ENCODE results near the gene KCNJ9.
A peak's percentile ranks its signal among the peaks of the same experiment; 100 is the strongest.

Gene KCNJ9

DNA sequence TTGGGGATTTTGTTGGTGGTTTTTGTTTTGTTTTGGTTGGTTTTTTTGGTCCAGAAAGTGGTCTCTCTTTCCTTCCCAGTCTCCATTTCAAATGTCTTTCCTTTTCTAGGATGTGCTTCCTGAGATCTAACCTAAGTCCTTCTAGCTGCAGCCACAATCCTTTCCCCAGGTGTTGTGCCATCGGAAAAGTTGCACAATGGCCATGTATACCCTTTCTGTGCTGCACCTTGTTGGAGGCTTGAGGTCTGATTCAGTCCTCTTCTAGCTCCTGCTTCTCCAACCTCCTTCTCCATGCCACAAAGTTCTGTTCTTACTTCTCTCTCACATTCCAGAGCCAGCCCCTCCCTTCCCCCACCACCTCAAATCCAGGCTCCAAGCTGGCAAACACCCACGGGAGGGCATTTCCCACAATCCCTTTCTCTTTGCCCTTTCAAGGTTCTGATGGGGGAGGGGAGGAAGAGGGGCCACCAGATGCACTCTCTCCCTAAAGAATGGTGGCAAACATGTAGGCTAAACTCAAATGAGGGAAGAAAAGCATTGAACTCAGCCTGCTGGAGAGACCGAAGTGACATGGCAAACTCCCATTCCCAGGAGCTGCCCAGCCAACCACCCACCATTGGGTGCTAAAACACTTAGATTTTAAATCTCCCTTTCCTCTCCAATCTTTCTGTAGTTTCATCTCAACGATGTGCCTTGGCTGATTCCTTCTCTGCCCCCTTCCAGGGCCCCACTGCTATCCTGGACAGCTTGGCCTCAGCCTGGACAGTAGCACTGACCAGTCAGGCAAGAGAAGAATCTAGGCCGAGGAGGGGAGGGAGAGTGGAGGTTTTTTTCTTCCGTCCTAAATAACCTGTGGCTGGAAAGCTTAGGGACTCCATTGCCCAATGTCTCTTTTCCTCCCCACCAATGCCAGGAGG, 14.3 kb upstream of the KCNJ9 start:
- DNase-seq: no peak

DNA sequence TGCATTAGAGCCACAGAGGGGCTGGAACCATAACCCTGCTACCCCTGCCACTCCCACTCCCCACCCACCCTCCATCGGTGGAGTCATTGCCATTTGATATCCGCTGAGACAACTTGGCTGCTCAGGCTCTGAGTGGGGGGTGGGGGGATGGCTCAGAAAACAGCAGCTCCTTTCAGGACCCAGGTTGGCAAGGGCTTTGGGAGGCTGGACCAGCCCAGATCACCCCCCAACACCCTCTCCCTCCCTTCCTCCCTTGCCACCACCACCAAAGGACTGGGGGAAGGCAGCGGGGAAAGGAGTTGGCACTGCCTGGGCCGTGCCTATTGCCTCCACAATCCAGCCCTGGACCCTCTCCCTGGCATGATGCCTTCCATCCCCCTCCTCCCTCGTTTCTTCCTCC, 13.1 kb upstream of the KCNJ9 start:
- DNase-seq: no peak

DNA sequence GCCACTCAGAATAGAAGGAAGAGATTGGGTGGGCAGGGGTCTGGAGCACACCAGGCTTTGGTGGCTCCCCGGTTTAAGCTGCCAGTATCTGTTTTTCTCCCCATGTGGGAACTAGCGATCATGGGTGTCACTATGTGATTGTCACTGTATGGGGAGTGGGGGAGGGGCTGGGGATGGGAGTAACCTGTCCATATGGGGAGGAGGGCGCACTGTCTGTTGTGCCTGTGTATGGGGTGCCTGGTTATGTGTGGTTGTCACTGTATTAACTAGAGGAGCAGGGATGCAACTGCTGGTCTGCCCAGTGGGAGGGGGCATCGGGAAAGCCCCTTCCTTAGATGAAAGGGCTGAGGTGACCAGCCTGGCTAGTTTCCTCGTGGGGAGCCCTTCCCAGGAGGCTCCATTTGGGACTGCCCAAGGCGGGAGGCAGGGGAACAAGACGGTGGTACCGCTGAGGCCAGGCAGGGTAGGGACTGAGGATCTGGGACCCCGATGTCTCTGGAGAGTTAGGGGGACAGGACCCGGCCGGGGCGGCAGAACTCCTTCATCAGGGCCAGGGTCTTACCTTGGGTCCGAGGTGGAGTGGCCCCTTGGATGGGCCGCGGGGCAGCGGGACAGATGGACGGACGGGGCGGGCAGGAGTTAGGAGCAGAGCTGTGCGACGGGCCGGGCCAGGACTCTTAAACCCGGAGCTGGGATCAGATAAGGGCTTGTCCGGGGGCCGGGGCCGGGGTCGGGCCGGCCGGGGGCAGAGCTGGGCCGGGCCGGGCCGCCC, 11.7 kb upstream of the KCNJ9 start, which contains the start of gene KCNJ10:
KCNJ10 (minus strand) TSS at position 701 of the 772 bp plus-strand sequence. CDS start 27,628 bp downstream, outside the sequence.
- no peak for DNase-seq

DNA sequence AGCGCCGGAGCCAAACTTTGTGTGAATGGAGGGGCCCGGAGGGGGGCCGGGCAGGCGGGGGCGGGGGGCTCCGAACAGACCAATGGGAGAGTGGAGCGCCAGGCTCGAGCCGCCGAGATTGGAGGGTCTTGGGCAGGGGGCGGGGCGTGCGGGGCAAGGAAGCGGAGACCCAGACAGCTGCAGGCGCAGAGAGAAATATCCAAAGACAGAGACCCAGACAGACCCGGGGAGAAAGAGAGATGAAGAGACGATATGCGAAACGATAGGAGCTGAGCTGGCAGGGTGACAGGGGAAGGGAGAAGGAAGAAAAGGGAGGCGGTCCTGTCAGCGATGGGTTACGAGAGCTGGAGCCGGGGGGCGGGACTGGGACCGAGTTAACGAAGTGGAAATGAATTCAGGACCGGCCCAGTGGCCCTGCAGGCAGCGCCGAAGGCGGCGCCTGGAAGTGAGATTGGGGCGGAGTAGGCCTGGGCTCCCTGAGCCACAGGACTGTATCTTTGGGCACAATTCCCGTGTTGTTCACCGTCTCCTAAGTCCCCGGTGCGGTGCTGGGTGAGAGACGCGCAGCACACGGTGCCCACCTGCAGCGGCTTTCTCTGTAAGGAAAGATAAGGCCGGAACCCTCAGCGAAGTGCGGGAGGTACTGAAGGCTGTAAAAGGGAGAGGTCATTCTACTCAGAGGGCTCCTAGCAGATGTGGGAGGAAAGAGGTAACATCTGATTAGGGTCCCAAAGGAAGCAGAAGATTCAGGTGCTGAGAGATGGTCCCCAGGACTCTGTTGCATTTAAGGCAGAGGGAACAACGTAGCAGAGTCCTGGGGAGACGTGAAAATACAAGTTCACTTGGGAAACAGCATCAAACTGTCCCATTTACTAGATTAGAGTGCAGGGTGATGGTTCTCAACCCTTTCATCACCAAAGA, 10.8 kb upstream of the KCNJ9 start:
- DNase-seq: peak; percentile 71

DNA sequence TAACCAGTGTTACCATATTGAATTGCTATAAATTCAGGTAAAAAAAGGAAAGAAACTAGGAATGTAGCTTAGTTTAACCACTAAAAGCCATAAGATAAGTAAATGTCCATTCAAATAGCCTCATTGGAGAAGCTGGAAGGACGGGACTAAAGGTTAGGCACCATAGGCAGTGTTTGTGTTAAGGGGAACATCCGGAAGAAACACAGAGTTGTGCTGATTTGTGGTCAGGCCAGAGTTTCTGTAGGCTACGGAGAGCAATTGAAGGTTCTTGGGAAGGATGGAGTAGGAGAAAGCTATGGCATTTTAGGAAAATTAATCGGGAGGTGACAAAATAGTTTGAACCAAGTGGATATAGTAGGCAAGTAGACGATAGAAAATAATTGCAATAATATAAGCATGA, 10.0 kb upstream of the KCNJ9 start:
- DNase-seq: no peak

DNA sequence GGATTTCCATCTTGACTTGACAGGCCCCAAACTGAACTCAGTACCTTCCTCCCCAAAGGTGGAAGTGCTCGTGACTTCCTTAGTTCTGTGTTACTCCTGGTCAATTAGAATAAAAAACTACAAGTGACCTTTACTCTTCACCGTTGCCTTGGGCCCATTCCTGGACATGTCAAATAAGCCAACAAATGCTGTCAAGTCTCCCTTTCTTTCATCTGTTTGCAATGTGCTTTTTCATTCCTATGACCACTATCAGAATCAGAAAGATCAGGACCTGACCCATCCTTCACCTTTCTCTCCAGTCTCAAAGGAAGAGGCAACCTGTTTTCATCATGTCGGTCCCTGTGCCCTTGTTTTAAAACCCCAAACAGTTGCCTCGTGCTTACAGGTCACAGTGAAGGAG, 6.5 kb upstream of the KCNJ9 start:
- no peak for DNase-seq

DNA sequence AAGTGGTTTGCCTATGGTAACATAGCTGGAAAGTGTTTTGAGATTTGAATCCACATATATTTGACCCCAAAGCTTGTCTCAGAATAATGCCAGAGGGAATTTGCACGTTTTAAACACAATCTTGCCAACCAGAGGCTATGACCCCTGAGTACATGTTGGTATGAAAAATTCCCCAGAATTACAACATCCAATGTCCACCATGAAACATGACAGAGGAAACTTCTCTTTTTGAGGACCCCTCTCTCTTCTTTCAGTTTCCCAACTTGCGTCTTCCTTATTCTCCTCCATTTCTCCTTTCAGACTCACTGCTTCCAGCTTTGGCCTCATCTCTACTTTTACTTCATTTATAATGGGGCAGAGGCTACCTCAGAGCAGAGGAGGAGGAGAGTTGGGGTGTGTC, 5.5 kb upstream of the KCNJ9 start:
- DNase-seq: no peak

DNA sequence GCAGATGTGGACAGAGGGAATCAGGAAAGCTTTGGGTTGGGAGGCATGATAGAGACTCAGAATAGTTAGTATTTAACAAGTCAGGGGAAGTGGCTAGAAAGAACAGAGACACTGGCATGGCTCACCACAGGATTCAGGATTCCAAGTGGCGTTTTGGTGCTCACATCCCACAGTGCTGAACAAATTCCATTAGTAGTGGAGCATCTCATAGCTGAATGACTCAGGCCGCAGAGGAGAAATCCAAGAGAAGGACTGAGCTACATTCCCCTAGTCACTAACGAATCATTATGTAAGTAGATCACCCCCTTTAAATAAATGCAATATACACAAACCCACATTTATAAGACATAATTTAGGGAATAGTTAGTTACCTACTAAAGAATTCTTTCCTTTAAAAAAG, 5.0 kb upstream of the KCNJ9 start:
- DNase-seq: no peak

DNA sequence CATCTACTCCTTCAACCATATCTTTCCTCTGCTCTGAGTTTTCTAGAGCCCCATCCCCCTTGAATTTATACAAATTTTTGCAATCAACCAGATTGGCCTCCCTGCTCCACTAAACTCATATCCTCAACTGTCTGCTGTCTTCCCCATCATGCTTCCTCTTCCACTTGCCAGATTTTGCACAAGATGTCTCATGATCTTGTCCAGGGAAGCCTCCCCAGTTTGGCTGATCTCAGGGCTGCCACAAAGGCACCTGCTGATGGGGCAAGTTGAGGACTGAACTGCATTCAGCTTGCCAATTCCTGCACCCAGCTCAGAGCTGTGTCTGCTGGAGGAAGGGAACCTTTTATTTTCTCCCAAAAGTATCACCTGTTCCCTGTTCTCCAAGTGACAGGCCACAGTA, 3.9 kb upstream of the KCNJ9 start:
- DNase-seq: no peak

DNA sequence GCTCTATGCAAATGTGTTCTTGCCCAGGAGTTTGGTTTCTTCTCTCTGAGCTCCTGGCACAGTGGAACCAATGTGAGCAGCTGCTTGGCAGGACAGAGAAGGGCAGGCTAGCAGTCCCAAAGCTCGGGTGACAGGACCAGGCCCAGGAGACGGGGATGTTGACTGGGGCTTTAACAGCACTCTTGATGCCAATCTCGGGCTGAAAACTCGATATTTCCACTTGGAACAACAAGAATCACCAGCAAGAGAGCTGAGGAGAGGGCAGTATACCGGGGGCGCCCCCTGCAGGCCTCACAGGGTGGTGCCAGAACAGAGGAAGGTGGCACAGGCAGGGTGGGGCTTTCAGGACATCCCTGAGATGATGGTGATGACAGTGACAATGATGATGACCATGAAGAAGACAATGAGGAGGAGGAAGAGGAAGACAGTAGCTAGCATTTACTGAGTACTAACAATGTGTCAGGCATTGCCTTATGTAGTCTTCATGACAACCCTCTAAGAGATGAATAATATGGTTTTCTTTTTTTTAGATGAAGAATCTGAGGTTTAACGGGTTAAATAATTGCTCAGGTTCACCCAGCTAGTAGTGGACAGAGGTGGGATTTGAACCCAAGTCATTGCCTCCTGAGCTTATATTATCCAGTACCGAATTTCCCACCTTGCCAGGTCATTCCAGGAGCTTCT, 2.7 kb upstream of the KCNJ9 start:
- peak; percentile 57 for DNase-seq

DNA sequence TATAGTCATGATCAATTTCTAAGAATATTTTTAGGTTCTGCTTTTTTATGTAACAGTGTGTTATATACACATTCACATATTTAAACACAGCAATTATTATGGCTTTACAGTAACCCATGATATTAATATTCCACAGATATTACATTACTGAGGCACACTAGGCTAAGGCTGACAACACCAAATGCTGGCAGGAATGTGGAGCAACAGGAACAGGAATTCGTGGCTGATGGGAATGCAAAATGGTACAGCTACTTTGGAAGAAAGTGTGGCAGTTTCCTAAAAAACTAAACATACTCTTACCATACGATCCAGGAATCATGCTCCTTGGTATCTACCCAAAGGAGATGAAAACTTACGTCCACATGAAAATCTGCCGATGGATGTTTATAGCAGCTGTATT, 1.9 kb upstream of the KCNJ9 start:
- no peak for DNase-seq

DNA sequence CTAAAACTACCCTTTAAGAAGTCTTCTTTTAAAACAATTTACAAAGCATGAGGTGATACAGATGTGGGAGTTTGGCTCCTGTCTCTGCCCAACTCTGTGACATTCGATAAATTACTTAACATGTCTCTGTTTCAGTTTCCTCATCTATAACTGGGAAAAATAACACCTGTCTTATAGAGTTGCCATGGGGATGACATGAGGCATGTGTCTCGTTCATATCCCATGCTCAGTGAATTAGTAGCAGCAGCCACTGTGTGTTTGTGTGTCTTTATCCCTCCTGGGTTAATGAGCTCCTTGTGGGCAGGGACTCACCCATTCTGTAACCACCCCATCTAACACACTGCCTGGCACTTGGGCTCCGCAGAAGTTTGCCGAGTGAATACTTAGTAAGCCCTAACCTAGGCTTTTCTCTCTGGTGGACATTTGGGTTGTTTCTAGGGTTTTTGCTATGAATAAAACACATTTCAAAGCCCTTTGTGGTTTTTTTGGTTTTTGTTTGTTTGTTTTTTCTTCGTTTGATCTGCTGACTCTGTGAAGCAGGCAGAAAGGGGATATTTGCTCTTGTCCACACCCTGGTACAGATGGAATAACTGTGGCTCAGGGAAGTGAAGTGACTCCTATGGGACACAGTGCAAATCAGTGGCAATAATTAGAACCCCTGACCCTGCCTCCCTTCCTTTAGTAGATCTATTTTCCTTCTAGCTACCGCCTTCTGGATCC, 797 bp upstream of the KCNJ9 start:
- no peak for DNase-seq

DNA sequence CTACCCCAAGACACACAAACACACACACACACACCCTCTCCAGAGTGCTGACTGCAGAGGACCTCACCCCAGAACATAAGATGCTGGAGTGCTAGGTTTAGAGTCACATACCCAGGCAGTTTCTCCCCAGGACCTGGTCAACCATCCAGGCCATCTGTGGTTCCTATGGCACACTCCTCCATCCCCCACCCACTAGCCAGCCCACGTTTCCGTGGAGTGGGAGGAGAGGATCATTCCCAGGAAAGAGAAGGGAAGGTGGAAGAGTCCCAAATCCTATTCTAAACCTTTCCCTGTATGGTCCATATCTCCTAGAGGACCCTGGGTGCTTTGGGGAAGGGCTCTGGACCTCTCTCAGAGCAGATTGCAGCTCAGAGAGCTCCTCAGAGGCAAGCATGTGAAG, 1.1 kb downstream of the KCNJ9 start:
- no peak for DNase-seq

DNA sequence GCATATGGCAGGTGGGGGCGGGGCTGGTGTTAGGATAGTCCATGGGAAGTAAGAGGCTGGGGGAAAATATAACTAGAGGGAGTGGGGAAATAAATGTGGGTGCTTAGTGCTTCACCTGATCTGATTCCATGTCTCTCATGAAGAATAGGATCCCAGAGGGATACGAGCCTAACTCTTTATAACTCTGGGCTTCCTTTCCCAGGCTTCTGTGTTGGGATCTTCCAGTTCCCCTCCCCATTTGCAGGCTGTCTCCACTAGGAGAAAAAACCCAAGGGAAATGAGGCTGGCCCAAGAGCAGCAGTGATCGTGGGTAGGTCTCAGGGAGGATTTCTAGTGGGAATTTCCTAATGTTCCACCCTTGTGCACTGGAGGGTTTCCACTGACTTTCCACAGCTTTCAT, 1.6 kb downstream of the KCNJ9 start:
- DNase-seq: no peak

DNA sequence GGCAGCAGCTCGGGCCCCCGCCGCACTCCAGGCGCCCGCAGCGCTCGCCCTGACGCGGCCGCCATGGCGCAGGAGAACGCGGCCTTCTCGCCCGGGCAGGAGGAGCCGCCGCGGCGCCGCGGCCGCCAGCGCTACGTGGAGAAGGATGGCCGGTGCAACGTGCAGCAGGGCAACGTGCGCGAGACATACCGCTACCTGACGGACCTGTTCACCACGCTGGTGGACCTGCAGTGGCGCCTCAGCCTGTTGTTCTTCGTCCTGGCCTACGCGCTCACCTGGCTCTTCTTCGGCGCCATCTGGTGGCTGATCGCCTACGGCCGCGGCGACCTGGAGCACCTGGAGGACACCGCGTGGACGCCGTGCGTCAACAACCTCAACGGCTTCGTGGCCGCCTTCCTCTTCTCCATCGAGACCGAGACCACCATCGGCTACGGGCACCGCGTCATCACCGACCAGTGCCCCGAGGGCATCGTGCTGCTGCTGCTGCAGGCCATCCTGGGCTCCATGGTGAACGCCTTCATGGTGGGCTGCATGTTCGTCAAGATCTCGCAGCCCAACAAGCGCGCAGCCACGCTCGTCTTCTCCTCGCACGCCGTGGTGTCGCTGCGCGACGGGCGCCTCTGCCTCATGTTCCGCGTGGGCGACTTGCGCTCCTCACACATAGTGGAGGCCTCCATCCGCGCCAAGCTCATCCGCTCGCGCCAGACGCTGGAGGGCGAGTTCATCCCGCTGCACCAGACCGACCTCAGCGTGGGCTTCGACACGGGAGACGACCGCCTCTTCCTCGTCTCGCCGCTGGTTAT, 2.8 kb downstream of the KCNJ9 start:
- DNase-seq: peak; percentile 79

DNA sequence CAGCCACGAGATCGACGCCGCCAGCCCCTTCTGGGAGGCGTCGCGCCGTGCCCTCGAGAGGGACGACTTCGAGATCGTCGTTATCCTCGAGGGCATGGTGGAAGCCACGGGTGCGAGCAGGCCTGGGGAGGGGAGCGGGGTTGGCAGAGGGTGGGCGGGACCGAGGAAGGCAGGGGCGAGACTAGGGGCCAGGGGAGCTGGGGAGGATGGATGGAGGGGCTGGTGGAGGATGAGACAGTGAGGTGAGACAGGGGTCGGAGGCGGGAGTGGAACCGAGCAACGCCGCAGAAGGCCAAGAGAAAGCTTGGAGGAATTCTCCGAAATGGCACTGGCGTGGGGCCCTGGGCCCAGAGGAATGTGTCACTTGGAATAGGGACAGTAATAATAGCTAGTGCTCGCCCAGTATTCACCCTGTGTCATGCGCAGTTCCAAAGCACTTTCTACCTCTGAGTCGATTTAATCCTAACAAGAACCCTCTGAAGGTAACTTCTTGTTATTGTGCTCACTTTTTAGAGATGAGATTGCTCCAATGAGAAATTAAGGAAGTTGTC, 3.5 kb downstream of the KCNJ9 start:
- no peak for DNase-seq

DNA sequence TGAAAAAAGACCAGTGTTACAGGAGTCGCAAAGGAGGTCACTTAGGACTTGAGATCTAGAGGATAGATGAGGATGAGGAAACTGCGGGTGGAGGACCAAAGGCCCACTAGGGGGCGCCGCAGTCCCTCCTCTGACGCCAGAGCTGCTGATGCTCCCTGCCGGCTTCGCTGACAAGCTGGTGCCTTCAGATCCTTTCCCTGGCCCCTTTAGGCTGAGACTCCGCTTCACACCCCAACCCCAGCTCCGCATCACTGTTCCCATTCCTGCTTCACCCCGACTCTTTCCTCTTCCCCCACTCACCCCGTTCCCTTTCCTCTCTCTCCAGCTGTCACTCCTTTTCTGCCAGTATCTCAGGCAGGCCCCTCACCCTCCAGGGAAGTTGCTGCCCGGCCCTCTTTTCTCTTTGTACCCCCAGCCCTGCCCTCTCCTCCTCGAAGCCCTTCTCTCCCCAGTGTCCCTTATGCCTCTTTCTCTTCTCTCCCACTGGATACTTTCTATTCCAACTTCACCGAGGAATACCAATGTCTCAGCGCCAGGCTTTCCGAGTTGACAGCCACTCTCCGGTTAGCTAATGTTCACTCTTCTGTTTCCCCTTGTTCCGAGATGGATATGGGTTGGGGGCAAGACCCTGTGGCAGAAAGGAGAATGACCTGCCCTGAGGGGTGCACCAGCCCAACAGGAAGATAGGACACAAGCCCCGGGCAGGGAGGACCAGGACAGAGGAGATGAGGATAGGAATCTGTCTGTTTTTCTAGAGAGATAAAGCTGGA, 4.5 kb downstream of the KCNJ9 start:
- peak; percentile 77 for DNase-seq

DNA sequence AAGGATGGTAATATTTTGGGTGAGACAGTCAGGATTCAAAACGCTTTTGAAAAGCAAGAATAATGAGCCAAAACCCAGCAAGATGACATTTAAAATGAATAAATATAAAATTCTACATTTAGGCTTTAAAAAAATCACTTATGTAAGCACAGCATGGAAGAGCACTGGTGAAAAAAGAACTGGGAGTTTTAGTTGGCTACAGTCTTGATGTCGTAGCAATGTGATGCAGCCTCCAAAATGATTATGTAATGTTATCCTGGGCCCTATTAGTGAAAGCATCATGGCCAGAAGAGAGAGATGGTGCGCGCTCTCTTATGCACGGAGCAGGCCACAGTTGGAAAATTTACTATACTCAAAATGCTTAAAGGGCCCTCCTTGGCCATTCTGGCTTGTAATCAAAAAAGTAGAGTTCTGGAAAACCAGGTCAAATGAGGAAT, 5.1 kb downstream of the KCNJ9 start:
- no peak for DNase-seq

DNA sequence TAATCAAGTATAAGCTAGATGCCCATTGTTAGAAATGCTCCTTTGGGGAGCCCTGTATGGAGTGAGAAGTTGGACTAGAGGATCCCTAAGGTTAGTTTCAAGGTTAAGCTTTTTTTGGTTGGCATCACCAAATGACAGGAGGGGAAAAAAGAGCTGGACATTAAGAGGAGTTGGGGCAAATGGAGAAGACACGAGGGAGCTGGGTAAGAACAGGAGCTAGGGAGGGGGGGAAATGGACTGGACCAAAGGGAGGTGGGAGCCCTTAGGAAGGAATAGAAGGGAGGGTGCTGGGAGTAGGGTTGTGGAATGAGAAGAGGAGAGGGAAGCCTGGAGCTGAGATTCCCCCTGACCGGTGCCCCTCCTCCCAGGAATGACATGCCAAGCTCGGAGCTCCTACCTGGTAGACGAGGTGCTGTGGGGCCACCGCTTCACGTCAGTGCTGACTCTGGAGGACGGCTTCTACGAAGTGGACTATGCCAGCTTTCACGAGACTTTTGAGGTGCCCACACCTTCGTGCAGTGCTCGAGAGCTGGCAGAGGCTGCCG, 5.9 kb downstream of the KCNJ9 start:
- no peak for DNase-seq
